ENCODE data around the gene NUP210.

DNA sequence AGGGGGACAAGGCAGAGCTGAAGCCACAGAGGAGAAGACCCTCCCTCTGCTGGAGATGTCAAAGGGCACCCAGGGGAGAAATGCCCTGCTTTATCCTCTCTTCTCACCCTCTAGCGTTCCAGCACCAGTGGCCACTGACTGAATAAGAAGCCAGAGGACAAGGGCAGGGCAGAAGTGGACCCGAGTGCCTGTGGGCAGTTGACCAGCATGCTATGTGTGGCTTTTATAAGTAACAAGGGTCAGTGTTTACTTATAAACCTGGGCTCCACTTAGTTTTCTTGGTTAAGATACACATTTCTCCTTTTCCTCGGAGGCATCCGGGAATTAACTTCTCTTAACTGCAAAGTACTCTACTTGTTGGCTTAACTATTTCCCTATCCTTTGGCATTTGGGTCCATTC lies 46.7 kb upstream of the NUP210 start:
- TF ChIP-seq, protein P1, sequence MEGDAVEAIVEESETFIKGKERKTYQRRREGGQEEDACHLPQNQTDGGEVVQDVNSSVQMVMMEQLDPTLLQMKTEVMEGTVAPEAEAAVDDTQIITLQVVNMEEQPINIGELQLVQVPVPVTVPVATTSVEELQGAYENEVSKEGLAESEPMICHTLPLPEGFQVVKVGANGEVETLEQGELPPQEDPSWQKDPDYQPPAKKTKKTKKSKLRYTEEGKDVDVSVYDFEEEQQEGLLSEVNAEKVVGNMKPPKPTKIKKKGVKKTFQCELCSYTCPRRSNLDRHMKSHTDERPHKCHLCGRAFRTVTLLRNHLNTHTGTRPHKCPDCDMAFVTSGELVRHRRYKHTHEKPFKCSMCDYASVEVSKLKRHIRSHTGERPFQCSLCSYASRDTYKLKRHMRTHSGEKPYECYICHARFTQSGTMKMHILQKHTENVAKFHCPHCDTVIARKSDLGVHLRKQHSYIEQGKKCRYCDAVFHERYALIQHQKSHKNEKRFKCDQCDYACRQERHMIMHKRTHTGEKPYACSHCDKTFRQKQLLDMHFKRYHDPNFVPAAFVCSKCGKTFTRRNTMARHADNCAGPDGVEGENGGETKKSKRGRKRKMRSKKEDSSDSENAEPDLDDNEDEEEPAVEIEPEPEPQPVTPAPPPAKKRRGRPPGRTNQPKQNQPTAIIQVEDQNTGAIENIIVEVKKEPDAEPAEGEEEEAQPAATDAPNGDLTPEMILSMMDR (IDR thresholded peaks at IDR 0.05; ENCODE audit: extremely low read depth in 1 of 2, insufficient read depth in 1 of 2, low read depth in 1 of 2, low read length in 2 of 2) = no peak
- no peak for TF ChIP-seq MYC (IDR thresholded peaks at IDR 0.05; ENCODE audit: low read depth, low read length)
- TF ChIP-seq POLR2A (IDR thresholded peaks at IDR 0.05; ENCODE audit: low read depth, low read length) = no peak
- no peak for TF ChIP-seq POLR2AphosphoS5 (IDR thresholded peaks at IDR 0.05; ENCODE audit: insufficient read depth, low read depth, low read length)

Measured in endothelial cell of umbilical vein (primary cell).